Astrocyte (in vitro differentiated cells and primary cell): ENCODE data around the gene CADM1. TPM values are rescaled to one million over a fixed set of nuclear protein-coding genes. Genes with fewer than 3 reads are reported as not detected.

Source experiments
- DNase-seq: peaks from one replicate; pipeline ENCODE4 v3.0.0-alpha.2; 2010; ENCODE audit warnings: low read depth
- FAIRE-seq: peaks from 2 replicates; lab custom pipeline; 2011; peaks lifted over from hg19 to GRCh38; lab: Jason Lieb, UNC
- H2AFZ ChIP-seq: 2 replicates; pipeline ENCODE4 v1.6.0; 2012; ENCODE audit warnings: low read depth, low read length, inconsistent platforms
- H3K27ac ChIP-seq: 2 replicates; pipeline ENCODE4 v1.5.1; 2011; ENCODE audit warnings: low read depth, low read length, inconsistent platforms
- H3K27me3 ChIP-seq: 2 replicates; pipeline ENCODE4 v1.6.0; 2011; ENCODE audit warnings: low read length, inconsistent platforms; ENCODE audit not compliant: insufficient read depth
- H3K36me3 ChIP-seq: 2 replicates; pipeline ENCODE4 v1.5.1; 2011; ENCODE audit warnings: low read length, inconsistent platforms; ENCODE audit not compliant: insufficient read depth
- H3K4me1 ChIP-seq: 2 replicates; pipeline ENCODE4 v1.5.1; 2011; ENCODE audit warnings: low read length, inconsistent platforms; ENCODE audit not compliant: insufficient read depth
- H3K4me2 ChIP-seq: 2 replicates; pipeline ENCODE4 v1.6.0; 2012; ENCODE audit warnings: low read length, inconsistent platforms
- H3K4me3 ChIP-seq: 2 replicates; pipeline ENCODE4 v1.5.1; 2011; ENCODE audit warnings: low read depth, mild to moderate bottlenecking, low read length, inconsistent platforms; ENCODE audit not compliant: insufficient read depth
- H3K79me2 ChIP-seq: 2 replicates; pipeline ENCODE4 v1.6.0; 2012; ENCODE audit warnings: mild to moderate bottlenecking, low read length, inconsistent platforms; ENCODE audit not compliant: insufficient read depth
- H3K9ac ChIP-seq: 2 replicates; pipeline ENCODE4 v1.6.0; 2012; ENCODE audit warnings: mild to moderate bottlenecking, low read length, inconsistent platforms
- H3K9me3 ChIP-seq: 2 replicates; pipeline ENCODE4 v1.5.1; 2012; ENCODE audit warnings: low read depth, mild to moderate bottlenecking, low read length, inconsistent platforms; ENCODE audit not compliant: insufficient read depth
- H4K20me1 ChIP-seq: 2 replicates; pipeline ENCODE4 v1.6.0; 2012; ENCODE audit warnings: low read length, inconsistent platforms; ENCODE audit not compliant: insufficient read depth
- H3K27ac Mint-ChIP-seq: one replicate; pipeline ENCODE4 v1.8.0; 2021; ENCODE audit warnings: mild to moderate bottlenecking, mixed read lengths; ENCODE audit not compliant: unreplicated experiment
- H3K27me3 Mint-ChIP-seq: one replicate; pipeline ENCODE4 v1.8.0; 2021; ENCODE audit warnings: low read depth, mixed read lengths; ENCODE audit not compliant: unreplicated experiment
- H3K36me3 Mint-ChIP-seq: one replicate; pipeline ENCODE4 v1.8.0; 2021; ENCODE audit warnings: low read depth, mixed read lengths; ENCODE audit not compliant: unreplicated experiment
- H3K4me1 Mint-ChIP-seq: one replicate; pipeline ENCODE4 v1.8.0; 2021; ENCODE audit warnings: low read depth, mixed read lengths; ENCODE audit not compliant: unreplicated experiment
- H3K4me3 Mint-ChIP-seq: one replicate; pipeline ENCODE4 v1.8.0; 2021; ENCODE audit warnings: mild to moderate bottlenecking, moderate library complexity, mixed read lengths; ENCODE audit not compliant: unreplicated experiment
- H3K9me3 Mint-ChIP-seq: one replicate; pipeline ENCODE4 v1.8.0; 2021; ENCODE audit warnings: mild to moderate bottlenecking, mixed read lengths; ENCODE audit not compliant: unreplicated experiment
- CTCF ChIP-seq: IDR thresholded peaks from 2 replicates; pipeline ENCODE4 v1.5.1; 2011; ENCODE audit warnings: low read depth, mild to moderate bottlenecking, inconsistent platforms, low read length, moderate library complexity; ENCODE audit not compliant: insufficient read depth
- EZH2 ChIP-seq: IDR thresholded peaks from 2 replicates; pipeline ENCODE4 v1.6.1; 2012; ENCODE audit warnings: mild to moderate bottlenecking, low read length, inconsistent platforms; ENCODE audit not compliant: insufficient read depth
- total RNA-seq: library from RNA; stranded (reverse); gene quantifications from 2 replicates; pipeline ENCODE4 v1.2.1, GENCODE V29; 2021

The CADM1 gene
- total RNA-seq, 1 donor from 2014 or later: 414 TPM

- Mint-ChIP-seq H3K4me1 (peaks cover 44% of the 10 kb centered on the region), H3K27me3 (no peaks in the 10 kb centered on the region), H3K27ac (no peak overlapping the region), H3K36me3 (peaks cover 2% of the 10 kb centered on the region), H3K4me3 (no peak overlapping the region), H3K9me3 (no peaks in the 10 kb centered on the region)
- peaks cover 8% of the 10 kb centered on the region for H3K79me2 ChIP-seq
- H3K9ac ChIP-seq: no peak overlapping the region
- H4K20me1 ChIP-seq: no peaks in the 10 kb centered on the region
- DNase-seq: no peak
- H3K27me3 ChIP-seq: no peaks in the 10 kb centered on the region
- peaks cover 4% of the 10 kb centered on the region for H3K36me3 ChIP-seq
- H2AFZ ChIP-seq: no peak overlapping the region
- no peak for TF ChIP-seq CTCF
- TF ChIP-seq EZH2: no peak
- no peak overlapping the region for H3K27ac ChIP-seq
- no peaks in the 10 kb centered on the region for H3K4me1 ChIP-seq
- H3K4me3 ChIP-seq: no peak overlapping the region
- no peak overlapping the region for H3K4me2 ChIP-seq
- no peaks in the 10 kb centered on the region for H3K9me3 ChIP-seq
- FAIRE-seq: no peak
Observed at GRCh38 chr11:115378557-115378956, 125.7 kb downstream of the CADM1 start.

GRCh38 chr11:115377882-115378296 is 126.3 kb downstream of the CADM1 start:
- FAIRE-seq (no peak), DNase-seq (peak; percentile 87)
- Histone ChIP-seq H3K79me2 (peaks cover 8% of the 10 kb centered on the region), H3K27ac (no peak overlapping the region), H3K4me2 (no peak overlapping the region), H3K27me3 (no peaks in the 10 kb centered on the region), H3K4me1 (no peaks in the 10 kb centered on the region), H3K4me3 (no peak overlapping the region), H3K9ac (no peak overlapping the region), H4K20me1 (no peaks in the 10 kb centered on the region), H3K36me3 (peaks cover 4% of the 10 kb centered on the region), H2AFZ (no peak overlapping the region), H3K9me3 (no peaks in the 10 kb centered on the region)
- Mint-ChIP-seq H3K9me3 (no peaks in the 10 kb centered on the region), H3K4me1 (peaks cover 37% of the 10 kb centered on the region), H3K36me3 (peaks cover 2% of the 10 kb centered on the region), H3K27me3 (no peaks in the 10 kb centered on the region), H3K4me3 (no peak overlapping the region), H3K27ac (peak overlapping the region; percentile 20)
- no peak for TF ChIP-seq EZH2
- TF ChIP-seq CTCF: no peak

GRCh38 chr11:115368616-115369015 is 135.6 kb downstream of the CADM1 start:
- Mint-ChIP-seq H3K4me1 (peaks cover 29% of the 10 kb centered on the region), H3K4me3 (no peak overlapping the region)

More at GRCh38 chr11:115368616-115369015, 135.6 kb downstream of the CADM1 start:
- Histone ChIP-seq H3K36me3 (no peaks in the 10 kb centered on the region), H3K27ac (no peak overlapping the region), H3K4me2 (no peak overlapping the region), H3K9ac (no peak overlapping the region), H4K20me1 (no peaks in the 10 kb centered on the region), H3K4me3 (no peak overlapping the region), H3K4me1 (no peaks in the 10 kb centered on the region), H3K9me3 (no peaks in the 10 kb centered on the region), H3K79me2 (no peaks in the 10 kb centered on the region), H3K27me3 (no peaks in the 10 kb centered on the region), H2AFZ (no peak overlapping the region)
- H3K9me3 Mint-ChIP-seq: no peaks in the 10 kb centered on the region
- H3K36me3 Mint-ChIP-seq: peaks cover 4% of the 10 kb centered on the region
- no peak for FAIRE-seq
- DNase-seq: no peak
- TF ChIP-seq EZH2: no peak
- TF ChIP-seq CTCF: no peak
- no peak overlapping the region for H3K27ac Mint-ChIP-seq
- no peaks in the 10 kb centered on the region for H3K27me3 Mint-ChIP-seq
